GM10847 (cell line): ENCODE data around the gene HACD1.

Experiments used
- POLR2A ChIP-seq: IDR thresholded peaks from 2 replicates; pipeline ENCODE4 v1.6.1; 2011; ENCODE audit not compliant: insufficient read length; ENCODE audit errors: extremely low read depth

Gene HACD1

DNA sequence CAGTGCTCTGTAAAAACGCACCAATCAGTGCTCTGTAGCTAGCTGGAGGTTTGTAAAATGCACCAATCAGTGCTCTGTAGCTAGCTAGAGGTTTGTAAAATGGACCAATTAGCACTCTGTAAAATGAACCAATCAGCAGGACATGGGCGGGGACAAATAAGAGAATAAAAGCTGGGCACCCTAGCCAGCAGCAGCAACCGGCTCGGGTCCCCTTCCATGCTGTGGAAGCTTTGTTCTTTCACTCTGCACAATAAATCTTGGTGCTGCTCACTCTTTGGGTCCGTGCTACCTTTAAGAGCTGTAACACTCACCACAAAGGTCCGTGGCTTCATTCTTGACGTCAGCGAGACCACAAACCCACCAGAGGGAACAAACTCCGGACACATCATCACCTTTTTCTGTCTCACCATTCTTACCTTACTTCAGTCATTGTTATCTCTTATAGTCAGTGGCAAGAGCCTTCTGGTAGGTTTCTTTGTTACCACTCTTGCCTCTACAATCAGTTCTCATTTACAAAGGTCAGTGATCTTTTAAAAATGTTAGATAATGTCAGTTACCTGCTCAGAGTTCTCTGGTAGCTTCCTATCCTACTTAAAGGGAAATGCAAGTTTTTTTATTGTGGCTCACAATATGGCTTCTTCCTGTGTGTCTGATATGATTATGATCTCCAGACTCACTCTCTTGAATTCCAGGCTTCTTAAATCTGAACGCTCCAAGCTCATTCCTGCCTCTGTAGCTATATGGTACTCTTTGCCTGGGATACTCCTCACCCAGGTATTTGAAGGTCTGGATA lies 31.3 kb upstream of the HACD1 start:
- no peak for TF ChIP-seq POLR2A

- TF ChIP-seq POLR2A = no peak
These were observed 30.2 kb upstream of the HACD1 start for GRCh38 chr10:17647326-17647725.

DNA sequence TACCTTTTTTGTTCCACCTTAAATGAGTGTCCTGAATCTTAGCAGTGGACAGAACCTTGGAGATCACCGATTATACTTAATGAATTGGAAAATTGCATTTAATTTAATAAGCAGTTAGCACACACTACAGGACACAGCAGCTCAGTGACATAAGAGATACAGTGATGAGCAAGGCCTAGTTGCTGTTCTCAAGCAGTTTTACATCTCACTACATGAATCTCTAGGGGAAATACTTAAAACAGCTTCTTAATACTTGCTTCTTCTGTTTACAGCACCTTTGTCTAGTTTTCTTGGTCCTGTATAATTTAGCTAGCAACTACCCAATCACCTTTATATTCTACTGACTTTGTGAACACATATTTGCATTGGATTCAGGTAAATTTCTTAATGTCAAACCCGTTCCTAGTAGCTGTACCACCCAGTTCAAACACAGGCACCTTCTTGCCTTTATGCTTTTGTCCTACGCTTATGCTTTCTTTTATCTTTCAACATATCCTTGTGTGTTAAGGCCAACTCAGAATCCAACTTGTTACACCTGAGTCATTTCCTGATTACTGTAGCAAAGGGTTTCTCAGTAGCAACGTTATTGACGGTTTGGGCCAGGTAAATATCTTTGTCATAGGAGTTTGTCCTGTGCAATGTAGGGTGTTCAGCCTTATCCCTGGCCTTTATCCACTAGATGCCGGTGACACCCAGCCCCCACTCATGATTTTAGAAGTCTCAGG lies 28.6 kb upstream of the HACD1 start:
- TF ChIP-seq POLR2A = no peak

DNA sequence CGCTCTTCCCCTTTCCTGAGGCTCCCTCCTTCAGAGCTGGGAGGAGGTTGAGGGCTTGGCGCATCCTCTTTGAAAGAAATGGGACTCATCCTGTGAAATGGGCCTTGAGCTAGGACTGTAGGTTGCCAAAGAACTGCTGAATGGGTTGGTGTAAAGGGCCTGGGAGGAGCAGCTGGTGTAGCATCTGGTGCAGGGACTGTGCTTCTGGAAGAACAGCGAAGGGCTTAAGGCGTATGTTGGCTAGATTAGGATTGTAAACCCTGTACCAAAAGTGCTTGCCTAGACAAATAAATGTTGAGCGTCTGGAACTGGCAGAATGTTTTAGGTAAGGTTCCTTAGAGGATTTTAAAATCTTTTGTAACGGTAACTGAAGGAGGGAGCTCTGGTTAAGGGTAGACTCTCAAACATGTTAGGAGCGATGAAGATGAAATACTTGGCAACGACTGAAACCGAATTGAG lies 27.3 kb upstream of the HACD1 start:
- no peak for TF ChIP-seq POLR2A

DNA sequence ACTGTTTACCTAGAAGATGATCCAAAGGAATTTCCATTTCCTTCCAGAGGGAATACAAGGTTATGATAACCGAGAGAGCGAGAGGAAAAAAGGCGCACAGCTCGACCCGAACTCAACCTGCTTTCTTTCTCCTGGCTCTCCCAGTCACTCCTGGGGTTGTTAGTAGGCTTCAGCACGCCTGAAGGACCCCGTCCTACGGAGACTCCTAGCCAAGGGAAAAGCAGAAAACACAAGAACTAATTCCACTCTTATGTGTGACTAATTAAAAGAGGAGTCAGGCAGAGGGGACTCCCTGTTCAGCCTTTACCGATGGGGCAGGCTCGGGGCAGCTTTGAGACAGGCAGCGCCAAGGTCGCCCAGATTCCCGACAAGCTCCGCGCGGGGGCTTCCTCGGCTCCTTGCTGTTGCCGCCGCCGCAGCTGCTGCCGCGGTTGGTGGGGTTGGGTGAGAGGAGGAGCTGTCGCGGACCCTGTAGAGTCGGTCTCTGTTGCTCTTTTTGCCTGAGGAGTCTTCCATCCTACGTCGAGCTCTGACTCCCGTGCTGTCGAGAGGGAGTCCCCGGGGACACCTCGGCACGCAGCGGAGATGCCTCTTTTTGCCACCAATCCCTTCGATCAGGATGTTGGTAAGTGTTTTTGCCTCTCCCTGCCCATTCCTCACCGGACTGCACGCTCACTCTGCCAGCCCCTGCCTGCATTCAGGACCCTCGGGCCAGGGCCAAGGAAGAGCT lies 26.7 kb upstream of the HACD1 start, which contains the start of gene STAM:
TSS of gene STAM (plus strand) at position 397 of the 730 bp plus-strand sequence. CDS start at position 586, 189 bp downstream.
- peak; percentile 57 for TF ChIP-seq POLR2A

GRCh38 chr10:17643339-17643754 lies 26.2 kb upstream of the HACD1 start:
- TF ChIP-seq POLR2A = no peak

DNA sequence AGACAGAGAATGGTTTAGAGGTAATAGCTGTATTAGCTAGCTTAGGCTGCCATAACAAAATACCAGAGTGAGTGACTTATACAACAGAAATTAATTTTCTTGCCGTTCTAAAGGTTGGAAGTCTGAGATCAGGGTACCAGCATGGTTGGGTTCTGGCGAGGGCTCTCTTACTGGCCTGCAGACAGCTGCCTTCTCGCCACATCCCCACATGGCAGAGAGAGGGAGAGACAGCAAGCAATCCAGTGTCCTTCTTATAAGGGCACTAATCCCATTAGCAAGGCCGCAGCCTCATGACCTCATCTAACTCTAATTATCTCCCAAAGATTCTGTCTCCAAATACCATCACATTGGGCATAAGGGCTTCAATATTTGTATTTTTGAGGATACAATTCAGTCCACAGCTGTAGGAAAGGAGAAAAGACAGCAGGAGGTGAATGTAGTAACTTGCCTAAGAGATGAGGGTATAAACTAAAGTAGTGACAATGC lies 23.2 kb upstream of the HACD1 start:
- TF ChIP-seq POLR2A = no peak

- TF ChIP-seq POLR2A = no peak
These were observed 20.7 kb upstream of the HACD1 start for GRCh38 chr10:17637869-17638268.

- TF ChIP-seq POLR2A = no peak
These were observed 16.2 kb upstream of the HACD1 start for GRCh38 chr10:17633353-17633752.

DNA sequence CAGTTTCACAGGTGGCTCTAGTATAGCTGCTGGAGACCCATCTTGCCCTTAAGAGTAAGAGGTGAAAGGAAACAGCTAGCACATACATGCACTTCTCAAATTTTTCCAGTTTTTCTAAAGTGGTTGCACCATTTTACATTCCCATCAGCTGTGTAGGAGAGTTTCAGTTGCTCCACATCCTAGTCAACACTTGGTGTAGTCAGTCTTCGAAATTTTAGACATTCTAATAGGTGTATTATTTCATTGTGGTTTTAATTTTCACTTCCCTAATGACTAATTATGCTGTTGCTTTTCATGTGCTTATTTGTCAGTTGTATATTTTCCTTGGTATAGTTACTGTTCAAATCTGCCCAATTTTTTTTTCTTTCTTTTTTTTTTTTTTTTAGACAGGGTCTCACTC lies 9.5 kb upstream of the HACD1 start:
- TF ChIP-seq POLR2A = no peak

DNA sequence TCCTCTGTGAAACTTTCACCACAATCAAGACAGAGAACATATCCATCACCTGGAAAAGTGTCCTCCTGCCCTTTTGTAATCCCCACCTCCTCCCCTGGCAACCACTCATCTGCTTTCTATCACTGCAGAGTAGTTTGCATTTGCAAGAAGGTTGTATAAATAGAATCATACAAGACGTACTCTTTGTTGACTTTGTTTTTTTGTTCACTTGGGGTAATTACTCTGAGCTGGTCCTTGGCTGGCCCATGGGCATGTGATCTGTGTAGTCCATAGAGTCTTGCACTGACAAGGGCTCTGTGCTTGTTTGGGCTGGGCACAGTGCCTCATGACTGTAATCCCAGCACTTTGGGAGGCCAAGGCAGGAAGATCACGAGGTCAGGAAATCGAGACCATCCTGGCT lies 7.8 kb upstream of the HACD1 start:
- no peak for TF ChIP-seq POLR2A

GRCh38 chr10:17622061-17622460 lies 4.9 kb upstream of the HACD1 start:
- no peak for TF ChIP-seq POLR2A

DNA sequence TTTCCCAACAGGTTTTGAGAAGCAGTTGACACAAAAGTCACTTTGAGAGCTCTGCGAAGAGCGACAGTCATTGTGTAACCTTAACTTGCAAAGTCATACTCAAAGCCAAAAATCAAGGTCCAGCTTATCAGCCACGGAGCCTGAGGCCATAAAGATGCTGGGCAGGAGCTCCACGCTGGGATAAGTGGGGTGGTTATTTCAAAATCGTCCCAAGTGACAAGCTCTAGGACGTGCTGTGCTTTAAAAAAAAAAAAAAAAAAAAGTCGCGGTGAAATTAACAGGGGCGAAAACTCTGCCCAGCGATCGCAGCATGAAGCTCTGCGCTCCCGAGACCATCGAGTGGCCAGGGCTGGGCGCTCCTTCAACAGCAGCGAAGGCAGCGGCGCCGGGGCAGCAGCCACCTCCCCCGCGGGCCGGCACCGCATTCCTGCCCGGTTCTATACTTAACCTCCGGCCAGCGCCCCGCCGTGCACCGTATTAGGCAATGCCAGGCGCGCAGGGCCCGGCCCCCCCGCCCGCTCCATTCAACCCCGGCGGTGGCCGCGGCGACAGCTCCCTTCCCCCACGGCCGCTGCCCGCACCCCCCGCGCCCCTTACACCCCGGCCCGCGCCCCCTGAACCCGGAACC lies 657 bp downstream of the HACD1 start:
- no peak for TF ChIP-seq POLR2A

DNA sequence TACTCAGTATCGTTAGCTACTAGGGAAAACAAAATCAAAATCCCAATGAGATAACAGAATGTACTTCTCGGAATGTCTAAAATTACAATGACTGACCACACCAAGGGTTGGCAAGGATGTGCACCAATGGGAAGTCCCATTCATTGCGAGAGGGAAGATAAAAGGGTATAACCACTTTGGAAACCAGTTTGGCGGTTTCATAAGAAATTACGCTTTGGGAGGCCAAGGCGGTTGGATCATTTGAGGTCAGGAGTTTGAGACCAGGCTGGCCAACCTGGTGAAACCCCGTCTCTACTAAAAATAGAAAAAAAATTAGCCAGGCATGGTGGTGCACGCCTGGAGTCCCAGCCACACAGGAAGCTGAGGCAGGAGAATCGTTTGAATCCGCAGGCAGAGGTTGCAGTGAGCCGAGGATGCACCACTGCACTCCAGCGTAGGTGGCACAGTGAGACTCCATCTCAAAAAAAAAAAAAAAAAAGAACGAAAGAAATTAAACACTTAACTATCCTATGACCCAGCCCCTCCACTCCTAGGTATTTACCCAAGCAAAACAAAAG lies 7.6 kb downstream of the HACD1 start:
- no peak for TF ChIP-seq POLR2A

GRCh38 chr10:17607603-17608332 lies 9.4 kb downstream of the HACD1 start:
- no peak for TF ChIP-seq POLR2A

DNA sequence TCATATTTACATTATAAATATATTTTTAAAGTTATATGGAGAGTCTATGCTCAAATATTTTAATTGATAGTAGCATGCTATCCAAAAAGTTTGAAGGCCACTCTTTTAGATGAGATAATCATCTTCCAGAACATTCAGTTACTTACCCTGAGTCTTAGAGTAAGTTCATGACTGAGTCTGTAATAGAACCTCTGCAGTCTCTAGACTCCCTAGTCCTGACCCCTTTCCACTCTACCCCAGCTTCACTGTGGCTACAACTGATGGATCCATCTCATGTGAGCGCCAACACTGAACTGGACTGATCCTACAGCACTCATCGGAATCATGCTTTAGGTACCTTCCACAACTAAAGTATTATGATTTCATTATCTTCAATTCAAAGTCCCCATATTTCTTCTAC lies 10.1 kb downstream of the HACD1 start:
- TF ChIP-seq POLR2A = no peak
